ENCODE data around the gene ANKDD1A. TPM values are rescaled to one million over a fixed set of nuclear protein-coding genes. Genes with fewer than 3 reads are reported as not detected.

The ANKDD1A gene
- 1.8 TPM in 2 replicates for total RNA-seq (2014; rRNA removed; shearing (Covaris generic); ENCODE audit: low replicate concordance)

DNA sequence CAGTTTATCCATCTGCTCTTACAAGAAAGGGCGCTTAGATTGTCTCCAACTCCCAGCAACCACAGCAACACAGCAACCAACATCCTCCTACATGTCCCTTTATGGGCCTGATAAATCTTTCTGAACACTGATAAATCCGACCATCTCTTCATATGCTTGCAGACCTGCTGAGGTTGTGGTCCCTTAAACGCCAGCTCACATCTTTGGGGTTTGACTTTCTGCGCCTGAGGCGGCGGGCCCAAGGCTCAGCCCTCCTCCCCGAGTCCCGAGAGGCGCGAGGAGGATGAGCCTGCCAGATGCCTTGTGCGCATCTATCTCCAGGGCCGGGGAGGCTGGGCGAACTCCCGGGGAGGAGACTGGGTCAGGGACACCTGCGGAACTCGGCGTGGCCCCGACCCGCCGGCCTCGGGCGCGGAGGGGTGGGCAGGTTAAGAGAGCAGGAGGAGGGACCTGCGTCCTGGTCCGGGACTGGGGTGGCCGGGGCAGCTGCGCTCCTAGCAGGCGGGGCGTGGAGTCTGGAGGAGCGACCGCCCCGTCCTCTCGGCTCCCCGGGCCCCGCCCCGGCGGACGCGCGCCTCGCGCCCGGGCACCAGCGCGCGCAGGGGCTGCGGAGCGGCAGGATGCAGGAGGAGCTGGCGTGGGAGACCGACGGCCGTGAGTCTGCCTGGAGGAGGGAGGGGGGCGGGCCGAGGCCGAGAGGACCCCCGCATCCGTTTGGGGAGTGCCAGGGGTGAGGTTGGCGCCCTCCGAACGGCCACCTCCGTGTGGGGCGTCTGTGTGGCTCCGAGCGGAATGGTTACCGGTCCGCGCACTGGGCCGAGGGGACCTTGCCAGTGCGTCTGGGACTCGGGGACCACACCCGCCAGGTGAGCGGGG lies at the start of gene ANKDD1A:
ANKDD1A (plus strand) TSS at position 592 of the 876 bp plus-strand sequence; CDS start at position 621, 29 bp downstream.
- no peaks in the 10 kb centered on the region for H3K4me1 ChIP-seq (ENCODE audit: low read length)
- no peak within 1 kb of the TSS for H3K27ac ChIP-seq (ENCODE audit: low read length)
- no peaks in the 10 kb centered on the region for H3K9me3 ChIP-seq (ENCODE audit: low read length)
- H4K20me1 ChIP-seq (ENCODE audit: insufficient read depth, low read depth, low read length), result no peaks in the 10 kb centered on the region
- no peaks in the 10 kb centered on the region for H3K9me2 ChIP-seq (replicated peaks; ENCODE audit: insufficient read depth, low read length)
- H3K4me3 ChIP-seq (ENCODE audit: low read length), result no peak within 1 kb of the TSS
- no peaks in the 10 kb centered on the region for H3K79me2 ChIP-seq (ENCODE audit: low read length)
- no peak for DNase-seq
- no peak within 1 kb of the TSS for H2AFZ ChIP-seq (ENCODE audit: low read length)
- H3K9ac ChIP-seq (ENCODE audit: low read length), result no peak within 1 kb of the TSS
- H3K27me3 ChIP-seq (ENCODE audit: low read length), result no peaks in the 10 kb centered on the region
- H3K4me2 ChIP-seq (ENCODE audit: low read depth, low read length, poor library complexity, severe bottlenecking), result no peak within 1 kb of the TSS
- H3K36me3 ChIP-seq (ENCODE audit: insufficient read depth, low read length), result no peaks in the 10 kb centered on the region

DNA sequence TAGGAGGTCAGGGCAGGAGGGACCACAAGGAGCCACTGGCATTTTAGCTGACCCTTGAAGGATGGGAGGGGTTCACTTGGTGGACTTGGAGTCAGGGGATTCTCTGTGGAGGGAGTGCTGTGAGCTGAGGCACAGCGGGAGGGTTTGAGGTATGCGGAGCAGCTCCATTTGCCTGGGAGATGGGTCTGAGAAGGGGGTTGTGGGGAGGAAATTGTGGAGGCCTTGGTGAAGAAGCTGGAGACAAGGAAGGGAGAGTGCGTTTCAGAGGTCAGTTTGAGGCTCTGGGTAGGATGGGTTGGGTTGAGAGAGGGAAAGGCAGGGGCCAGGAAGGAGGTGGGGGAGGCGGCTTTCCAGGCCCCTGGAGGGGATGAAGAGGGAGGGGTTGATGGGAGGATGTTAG lies 49.7 kb upstream of the ANKDD1A start:
- no peak overlapping the region for H2AFZ ChIP-seq (ENCODE audit: low read length)
- peaks cover 3% of the 10 kb centered on the region; the same call in 1 of the 2 replicates for H3K36me3 ChIP-seq (ENCODE audit: insufficient read depth, low read length)
- H3K4me2 ChIP-seq (ENCODE audit: low read depth, low read length, poor library complexity, severe bottlenecking), result no peak overlapping the region
- DNase-seq, result no peak
- peaks cover 12% of the 10 kb centered on the region for H3K79me2 ChIP-seq (ENCODE audit: low read length)
- no peaks in the 10 kb centered on the region for H3K27me3 ChIP-seq (ENCODE audit: low read length)
- no peaks in the 10 kb centered on the region for H3K9me3 ChIP-seq (ENCODE audit: low read length)
- peaks cover 19% of the 10 kb centered on the region for H3K4me1 ChIP-seq (ENCODE audit: low read length)
- no peak overlapping the region for H3K9ac ChIP-seq (ENCODE audit: low read length)
- no peaks in the 10 kb centered on the region for H3K9me2 ChIP-seq (replicated peaks; ENCODE audit: insufficient read depth, low read length)
- H4K20me1 ChIP-seq (ENCODE audit: insufficient read depth, low read depth, low read length), result no peaks in the 10 kb centered on the region
- no peak overlapping the region for H3K27ac ChIP-seq (ENCODE audit: low read length)
- H3K4me3 ChIP-seq (ENCODE audit: low read length), result no peak overlapping the region

DNA sequence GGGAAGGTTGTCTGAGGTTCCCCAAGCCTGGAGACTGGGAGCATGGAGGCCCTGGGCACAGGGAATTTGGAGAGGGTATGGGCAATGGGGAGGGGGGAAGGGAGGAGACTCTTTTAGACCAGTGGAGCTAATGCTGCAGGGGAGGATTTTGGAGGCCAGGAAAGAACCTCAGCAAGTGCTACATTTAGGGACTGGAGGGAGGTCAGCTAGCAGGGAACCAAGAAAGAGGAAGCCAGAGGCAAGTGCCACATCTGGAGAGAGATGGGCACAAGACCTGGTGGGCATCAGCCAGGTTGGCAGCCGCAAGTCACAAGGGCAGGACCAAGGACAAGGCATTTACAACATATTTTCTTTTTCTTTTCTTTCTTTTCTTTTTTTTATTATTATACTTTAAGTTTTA lies 49.3 kb upstream of the ANKDD1A start:
- Histone ChIP-seq H2AFZ (ENCODE audit: low read length) (no peak overlapping the region), H3K27ac (ENCODE audit: low read length) (no peak overlapping the region), H3K9me3 (ENCODE audit: low read length) (no peaks in the 10 kb centered on the region), H3K79me2 (ENCODE audit: low read length) (peaks cover 9% of the 10 kb centered on the region), H3K4me3 (ENCODE audit: low read length) (no peak overlapping the region), H3K9me2 (replicated peaks; ENCODE audit: insufficient read depth, low read length) (no peaks in the 10 kb centered on the region), H3K36me3 (ENCODE audit: insufficient read depth, low read length) (peaks cover 3% of the 10 kb centered on the region; the same call in 1 of the 2 replicates), H3K4me1 (ENCODE audit: low read length) (peaks cover 14% of the 10 kb centered on the region), H4K20me1 (ENCODE audit: insufficient read depth, low read depth, low read length) (no peaks in the 10 kb centered on the region), H3K4me2 (ENCODE audit: low read depth, low read length, poor library complexity, severe bottlenecking) (no peak overlapping the region), H3K27me3 (ENCODE audit: low read length) (no peaks in the 10 kb centered on the region), H3K9ac (ENCODE audit: low read length) (no peak overlapping the region)
- no peak for DNase-seq

DNA sequence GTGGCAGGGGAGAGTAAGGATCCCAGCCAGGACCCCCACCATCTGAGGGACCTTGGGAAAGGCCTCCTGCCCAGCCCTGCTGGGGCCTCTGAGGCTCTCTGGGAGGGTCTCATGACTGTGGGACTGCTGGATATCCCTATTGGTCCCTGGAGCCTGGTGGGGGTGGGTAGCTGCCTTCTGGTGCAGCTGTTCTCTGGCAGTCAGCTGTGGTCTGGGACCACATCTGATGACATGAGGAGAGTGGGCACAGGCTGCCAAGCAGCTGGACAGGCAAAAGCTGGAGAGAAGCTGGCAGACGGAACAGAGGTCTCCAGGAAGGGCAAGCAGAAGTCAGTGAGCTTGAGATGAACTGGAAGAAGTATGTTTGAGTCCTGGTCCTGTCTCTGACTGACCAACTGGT lies 47.6 kb upstream of the ANKDD1A start:
- Histone ChIP-seq H3K27me3 (ENCODE audit: low read length) (no peaks in the 10 kb centered on the region), H4K20me1 (ENCODE audit: insufficient read depth, low read depth, low read length) (no peaks in the 10 kb centered on the region), H3K9me2 (replicated peaks; ENCODE audit: insufficient read depth, low read length) (no peaks in the 10 kb centered on the region), H3K9ac (ENCODE audit: low read length) (no peak overlapping the region), H3K27ac (ENCODE audit: low read length) (no peak overlapping the region), H2AFZ (ENCODE audit: low read length) (no peak overlapping the region), H3K4me1 (ENCODE audit: low read length) (no peaks in the 10 kb centered on the region), H3K9me3 (ENCODE audit: low read length) (no peaks in the 10 kb centered on the region), H3K4me3 (ENCODE audit: low read length) (no peak overlapping the region), H3K79me2 (ENCODE audit: low read length) (peaks cover under 1% of the 10 kb centered on the region; the same call in 1 of the 2 replicates), H3K36me3 (ENCODE audit: insufficient read depth, low read length) (peaks cover 3% of the 10 kb centered on the region; the same call in 1 of the 2 replicates), H3K4me2 (ENCODE audit: low read depth, low read length, poor library complexity, severe bottlenecking) (no peak overlapping the region)
- no peak for DNase-seq

DNA sequence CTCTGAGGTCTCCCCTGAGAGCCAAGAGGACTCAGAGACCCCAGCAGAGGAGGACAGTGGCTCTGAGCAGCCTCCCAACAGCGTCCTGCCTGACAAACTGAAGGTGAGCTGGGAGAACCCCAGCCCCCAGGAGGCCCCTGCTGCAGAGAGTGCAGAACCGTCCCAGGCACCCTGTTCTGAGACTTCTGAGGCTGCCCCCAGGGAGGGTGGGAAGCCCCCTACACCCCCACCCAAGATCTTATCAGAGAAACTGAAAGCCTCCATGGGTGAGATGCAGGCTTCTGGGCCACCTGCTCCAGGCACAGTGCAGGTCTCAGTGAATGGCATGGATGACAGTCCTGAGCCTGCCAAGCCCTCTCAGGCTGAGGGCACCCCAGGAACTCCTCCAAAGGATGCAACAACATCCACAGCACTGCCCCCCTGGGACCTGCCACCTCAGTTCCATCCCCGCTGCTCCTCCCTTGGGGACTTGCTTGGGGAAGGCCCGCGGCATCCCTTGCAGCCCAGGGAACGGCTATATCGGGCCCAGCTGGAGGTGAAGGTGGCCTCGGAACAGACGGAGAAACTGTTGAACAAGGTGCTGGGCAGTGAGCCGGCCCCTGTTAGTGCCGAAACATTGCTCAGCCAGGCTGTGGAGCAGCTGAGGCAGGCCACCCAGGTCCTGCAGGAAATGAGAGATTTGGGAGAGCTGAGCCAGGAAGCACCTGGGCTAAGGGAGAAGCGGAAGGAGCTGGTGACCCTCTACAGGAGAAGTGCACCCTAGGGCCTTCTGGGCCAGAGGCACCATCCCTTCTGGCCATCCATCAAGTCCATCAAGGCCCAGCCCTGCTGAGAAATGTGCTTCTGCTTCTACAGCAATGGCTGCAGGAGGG lies 46.3 kb upstream of the ANKDD1A start:
- peaks cover 3% of the 10 kb centered on the region; the same call in 1 of the 2 replicates for H3K36me3 ChIP-seq (ENCODE audit: insufficient read depth, low read length)
- H3K27ac ChIP-seq (ENCODE audit: low read length), result no peak overlapping the region
- no peaks in the 10 kb centered on the region for H3K79me2 ChIP-seq (ENCODE audit: low read length)
- no peaks in the 10 kb centered on the region for H3K9me2 ChIP-seq (replicated peaks; ENCODE audit: insufficient read depth, low read length)
- no peaks in the 10 kb centered on the region for H4K20me1 ChIP-seq (ENCODE audit: insufficient read depth, low read depth, low read length)
- H3K9ac ChIP-seq (ENCODE audit: low read length), result no peak overlapping the region
- no peaks in the 10 kb centered on the region for H3K4me1 ChIP-seq (ENCODE audit: low read length)
- no peak for DNase-seq
- no peaks in the 10 kb centered on the region for H3K9me3 ChIP-seq (ENCODE audit: low read length)
- H3K4me2 ChIP-seq (ENCODE audit: low read depth, low read length, poor library complexity, severe bottlenecking), result no peak overlapping the region
- no peak overlapping the region for H2AFZ ChIP-seq (ENCODE audit: low read length)
- H3K4me3 ChIP-seq (ENCODE audit: low read length), result no peak overlapping the region
- no peaks in the 10 kb centered on the region for H3K27me3 ChIP-seq (ENCODE audit: low read length)

DNA sequence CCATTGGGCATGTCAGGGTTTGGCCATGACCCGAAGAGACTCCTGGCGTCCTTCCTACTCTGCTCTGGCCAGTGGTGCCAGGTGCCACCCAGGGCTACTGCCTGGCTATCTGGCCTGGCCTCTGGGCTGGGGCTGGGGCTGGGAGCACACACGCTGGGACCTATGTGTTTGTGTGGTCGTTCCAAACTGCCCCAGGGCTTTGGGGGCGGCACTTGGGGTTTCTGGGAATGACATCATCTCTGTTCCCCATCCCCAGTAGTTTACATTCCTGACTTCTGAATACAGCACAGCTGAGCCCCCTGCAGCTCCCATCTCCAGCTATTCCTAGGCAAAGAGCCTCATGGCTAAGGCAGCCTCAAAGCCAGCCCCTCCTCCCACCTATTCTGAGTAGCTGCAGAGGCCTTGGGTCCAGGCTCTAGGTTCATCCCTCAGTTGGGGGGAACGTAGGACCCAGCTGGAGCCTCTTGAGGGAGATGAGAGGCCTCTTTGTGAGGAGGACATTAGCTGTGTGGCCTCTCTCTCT lies 45.6 kb upstream of the ANKDD1A start:
- no peak for DNase-seq
- Histone ChIP-seq H4K20me1 (ENCODE audit: insufficient read depth, low read depth, low read length) (no peaks in the 10 kb centered on the region), H3K27ac (ENCODE audit: low read length) (no peak overlapping the region), H3K4me2 (ENCODE audit: low read depth, low read length, poor library complexity, severe bottlenecking) (no peak overlapping the region), H3K4me3 (ENCODE audit: low read length) (no peak overlapping the region), H3K9me3 (ENCODE audit: low read length) (no peaks in the 10 kb centered on the region), H2AFZ (ENCODE audit: low read length) (no peak overlapping the region), H3K27me3 (ENCODE audit: low read length) (no peaks in the 10 kb centered on the region), H3K4me1 (ENCODE audit: low read length) (no peaks in the 10 kb centered on the region), H3K36me3 (ENCODE audit: insufficient read depth, low read length) (no peaks in the 10 kb centered on the region), H3K79me2 (ENCODE audit: low read length) (no peaks in the 10 kb centered on the region), H3K9ac (ENCODE audit: low read length) (no peak overlapping the region), H3K9me2 (replicated peaks; ENCODE audit: insufficient read depth, low read length) (no peaks in the 10 kb centered on the region)

DNA sequence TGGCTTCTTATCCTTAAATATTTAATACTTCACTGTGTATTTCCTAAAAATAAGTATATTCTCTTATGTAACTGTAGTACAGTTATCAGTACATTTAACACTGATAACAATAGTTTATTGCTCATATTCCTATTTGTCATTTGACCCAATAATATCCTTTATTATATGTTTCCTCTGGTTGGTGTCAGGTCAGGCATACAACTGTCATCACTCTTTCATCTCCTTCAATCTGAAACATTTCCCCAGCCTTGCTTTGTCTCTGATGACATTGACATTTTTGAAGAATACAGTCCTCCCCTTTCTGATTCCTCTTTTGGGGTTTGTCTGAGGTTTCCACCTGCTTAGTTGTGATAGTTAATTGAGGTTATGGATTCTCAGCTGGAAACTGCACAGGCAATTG lies 42.2 kb upstream of the ANKDD1A start:
- Histone ChIP-seq H3K9ac (ENCODE audit: low read length) (no peak overlapping the region), H3K36me3 (ENCODE audit: insufficient read depth, low read length) (no peaks in the 10 kb centered on the region), H3K4me2 (ENCODE audit: low read depth, low read length, poor library complexity, severe bottlenecking) (no peak overlapping the region), H3K4me1 (ENCODE audit: low read length) (no peaks in the 10 kb centered on the region), H3K9me3 (ENCODE audit: low read length) (no peaks in the 10 kb centered on the region), H2AFZ (ENCODE audit: low read length) (no peak overlapping the region), H3K27ac (ENCODE audit: low read length) (no peak overlapping the region), H3K9me2 (replicated peaks; ENCODE audit: insufficient read depth, low read length) (no peaks in the 10 kb centered on the region), H3K79me2 (ENCODE audit: low read length) (no peaks in the 10 kb centered on the region), H3K27me3 (ENCODE audit: low read length) (no peaks in the 10 kb centered on the region), H4K20me1 (ENCODE audit: insufficient read depth, low read depth, low read length) (no peaks in the 10 kb centered on the region), H3K4me3 (ENCODE audit: low read length) (no peak overlapping the region)
- no peak for DNase-seq

DNA sequence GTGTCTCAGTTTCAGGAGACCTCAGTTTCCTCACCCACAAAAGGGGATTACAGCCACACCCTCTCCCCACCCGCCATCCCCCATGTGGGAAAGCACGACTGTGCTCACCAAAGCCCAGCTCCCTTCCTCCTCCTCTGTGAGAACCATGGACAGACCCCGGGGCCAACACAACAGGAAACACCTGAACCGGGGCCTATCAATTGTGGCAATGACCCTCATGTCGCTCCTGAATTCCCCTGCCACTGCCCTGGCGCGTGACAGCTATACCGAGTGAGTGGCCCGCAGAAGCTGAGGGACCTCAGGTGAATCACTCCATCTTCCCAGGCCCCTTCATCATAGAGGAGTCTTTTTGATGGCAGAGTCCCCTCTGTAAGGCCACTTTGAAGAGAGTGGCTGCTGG lies 41.3 kb upstream of the ANKDD1A start:
- Histone ChIP-seq H3K4me2 (ENCODE audit: low read depth, low read length, poor library complexity, severe bottlenecking) (no peak overlapping the region), H3K9ac (ENCODE audit: low read length) (no peak overlapping the region), H4K20me1 (ENCODE audit: insufficient read depth, low read depth, low read length) (no peaks in the 10 kb centered on the region), H3K9me3 (ENCODE audit: low read length) (no peaks in the 10 kb centered on the region), H3K4me3 (ENCODE audit: low read length) (no peak overlapping the region), H3K27me3 (ENCODE audit: low read length) (no peaks in the 10 kb centered on the region), H3K9me2 (replicated peaks; ENCODE audit: insufficient read depth, low read length) (no peaks in the 10 kb centered on the region), H2AFZ (ENCODE audit: low read length) (no peak overlapping the region), H3K4me1 (ENCODE audit: low read length) (no peaks in the 10 kb centered on the region), H3K36me3 (ENCODE audit: insufficient read depth, low read length) (no peaks in the 10 kb centered on the region), H3K27ac (ENCODE audit: low read length) (no peak overlapping the region), H3K79me2 (ENCODE audit: low read length) (no peaks in the 10 kb centered on the region)
- no peak for DNase-seq

Data from Karpas-422 (cell line).